Non-pigmented ciliary epithelial cell (primary cell): ENCODE measurements around the gene CHKA.

ENCODE experiments used
- DNase-seq: peaks from one replicate; pipeline ENCODE4 v3.0.0-alpha.2; 2010; ENCODE audit warnings: low read depth

The CHKA gene

DNA sequence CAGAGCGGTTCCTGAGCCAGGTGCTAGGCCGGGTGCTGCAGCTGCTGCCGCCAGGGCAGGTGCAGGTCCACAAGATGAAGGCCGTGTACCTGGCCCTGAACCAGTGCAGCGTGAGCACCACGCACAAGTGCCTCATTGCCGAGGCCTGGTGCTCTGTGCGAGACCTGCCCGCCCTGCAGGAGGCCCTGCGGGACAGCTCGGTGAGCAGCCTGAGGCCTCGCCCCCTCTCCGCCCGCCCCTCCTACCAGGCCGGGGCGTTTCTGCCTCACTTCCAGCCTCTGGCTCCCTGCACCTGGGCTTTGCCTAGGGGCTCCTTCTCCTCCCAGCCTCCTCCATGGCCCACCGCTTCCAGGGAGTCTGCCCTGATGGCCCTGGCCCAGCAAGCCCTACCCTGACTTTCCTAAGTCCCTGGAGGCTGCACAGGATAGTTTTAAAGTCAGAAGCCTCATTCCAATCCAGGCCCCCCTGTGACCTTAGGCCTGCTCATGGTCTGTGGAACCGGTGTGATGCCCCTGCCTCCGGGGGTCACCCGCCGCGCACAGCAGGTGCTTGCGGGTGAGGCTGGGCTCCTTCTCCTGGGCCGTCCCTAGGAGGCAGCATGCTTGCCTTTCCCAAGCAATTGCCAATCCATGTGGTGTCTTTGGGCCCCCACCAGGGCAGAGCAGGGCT lies 76.9 kb downstream of the CHKA start:
- DNase-seq: no peak

DNA sequence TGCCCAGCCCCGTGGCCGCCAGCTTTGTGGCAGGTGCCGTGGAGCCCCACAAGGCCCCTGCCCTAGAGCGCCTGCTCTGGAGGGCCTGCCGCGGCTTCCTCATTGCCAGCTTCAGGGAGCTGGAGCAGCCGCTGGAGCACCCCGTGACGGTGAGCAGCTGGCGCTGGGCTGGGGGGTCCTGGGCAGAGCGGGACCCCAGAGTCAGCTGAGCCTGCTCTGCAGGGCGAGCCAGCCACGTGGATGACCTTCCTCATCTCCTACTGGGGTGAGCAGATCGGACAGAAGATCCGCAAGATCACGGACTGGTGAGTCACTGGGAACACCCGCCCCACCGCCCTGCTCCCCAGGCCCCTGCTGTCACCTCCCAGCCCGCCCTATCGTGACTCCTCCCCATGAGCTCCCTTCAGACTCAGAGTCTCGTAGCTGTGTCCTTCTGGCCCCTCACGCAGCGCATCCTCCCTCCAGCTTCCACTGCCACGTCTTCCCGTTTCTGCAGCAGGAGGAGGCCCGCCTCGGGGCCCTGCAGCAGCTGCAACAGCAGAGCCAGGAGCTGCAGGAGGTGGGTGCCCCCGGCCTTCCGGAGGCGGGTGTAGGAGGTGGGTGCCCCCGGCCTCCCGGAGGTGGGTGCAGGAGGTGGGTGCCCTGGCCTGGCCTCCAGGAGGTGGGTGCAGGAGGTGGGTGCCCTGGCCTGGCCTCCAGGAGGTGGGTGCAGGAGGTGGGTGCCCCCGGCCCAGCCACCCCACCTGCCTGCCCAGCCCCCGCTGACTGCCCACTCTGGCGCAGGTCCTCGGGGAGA lies 77.6 kb downstream of the CHKA start:
- no peak for DNase-seq

DNA sequence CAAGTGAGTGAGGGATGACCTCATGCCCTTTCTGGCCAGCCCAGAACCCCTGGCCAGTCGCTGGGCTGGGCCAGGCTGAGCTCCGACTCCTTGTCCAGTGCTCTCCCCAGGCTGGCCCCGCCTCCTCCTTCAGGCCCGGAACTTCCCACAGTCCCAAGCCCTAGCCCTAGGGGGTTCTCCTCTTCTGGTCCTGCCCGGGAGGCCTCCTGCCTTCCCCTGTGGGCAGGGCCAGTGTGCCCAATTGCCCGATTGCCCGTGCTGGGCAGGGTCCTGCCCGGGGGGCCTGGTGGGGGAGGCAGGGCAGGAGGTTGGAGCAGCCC lies 78.2 kb downstream of the CHKA start:
- no peak for DNase-seq

DNA sequence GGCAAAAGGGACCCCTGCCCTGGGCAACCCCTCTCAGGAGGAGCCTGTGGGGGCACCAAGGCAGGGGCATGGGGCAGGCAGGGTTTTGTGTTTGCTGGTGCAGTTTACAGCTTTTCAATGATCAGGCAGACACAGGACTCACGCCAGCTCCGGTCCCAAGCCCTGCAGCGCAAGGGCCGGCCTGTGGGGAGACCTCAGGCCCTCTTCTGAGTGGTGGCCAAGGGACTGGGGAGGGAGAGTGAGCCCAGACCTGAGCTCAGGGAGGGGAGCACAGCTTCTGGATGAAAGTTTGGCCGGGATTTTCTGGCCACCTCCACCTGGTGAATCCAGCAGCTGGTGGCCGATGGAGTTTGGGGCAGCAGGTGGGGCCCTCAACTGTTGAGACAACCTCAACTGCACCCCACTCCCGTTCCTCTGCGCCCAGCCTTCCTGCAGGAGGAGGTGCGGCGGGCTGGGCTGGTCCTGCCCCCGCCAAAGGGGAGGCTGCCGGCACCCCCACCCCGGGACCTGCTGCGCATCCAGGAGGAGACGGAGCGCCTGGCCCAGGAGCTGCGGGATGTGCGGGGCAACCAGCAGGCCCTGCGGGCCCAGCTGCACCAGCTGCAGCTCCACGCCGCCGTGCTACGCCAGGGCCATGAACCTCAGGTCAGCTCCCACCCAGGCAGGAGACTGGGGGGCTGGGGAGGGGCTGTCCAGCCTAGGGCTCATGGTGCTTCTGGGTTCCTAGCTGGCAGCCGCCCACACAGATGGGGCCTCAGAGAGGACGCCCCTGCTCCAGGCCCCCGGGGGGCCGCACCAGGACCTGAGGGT lies 78.8 kb downstream of the CHKA start:
- DNase-seq: no peak

DNA sequence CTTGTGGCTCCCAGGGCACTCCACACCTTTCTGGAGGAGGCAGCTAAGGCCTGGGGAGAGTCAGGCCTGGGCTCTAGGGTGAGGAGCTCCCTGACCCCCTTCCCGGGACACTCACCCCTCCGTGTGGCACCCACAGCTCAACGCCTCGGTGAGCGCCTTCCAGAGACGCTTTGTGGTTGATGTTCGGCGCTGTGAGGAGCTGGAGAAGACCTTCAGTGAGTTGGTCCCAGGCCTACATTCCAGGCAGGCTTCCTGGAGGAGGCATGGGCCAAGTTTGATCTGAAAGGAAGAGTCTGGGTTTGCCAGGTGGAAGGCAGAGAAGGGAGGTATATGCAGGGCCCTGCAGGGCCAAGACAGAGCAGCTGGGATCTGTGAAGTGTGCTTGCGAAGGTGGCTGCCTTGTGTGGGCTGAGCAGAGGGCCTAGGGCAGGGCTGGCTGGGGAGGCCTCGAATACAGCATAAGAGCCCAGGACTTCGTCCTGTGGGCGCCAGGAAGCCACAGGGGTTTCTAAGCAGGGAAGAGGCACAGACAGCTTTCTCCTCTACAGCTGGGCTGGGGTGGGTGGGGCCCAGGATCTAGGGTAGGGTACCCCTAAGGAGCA lies 79.5 kb downstream of the CHKA start:
- no peak for DNase-seq

DNA sequence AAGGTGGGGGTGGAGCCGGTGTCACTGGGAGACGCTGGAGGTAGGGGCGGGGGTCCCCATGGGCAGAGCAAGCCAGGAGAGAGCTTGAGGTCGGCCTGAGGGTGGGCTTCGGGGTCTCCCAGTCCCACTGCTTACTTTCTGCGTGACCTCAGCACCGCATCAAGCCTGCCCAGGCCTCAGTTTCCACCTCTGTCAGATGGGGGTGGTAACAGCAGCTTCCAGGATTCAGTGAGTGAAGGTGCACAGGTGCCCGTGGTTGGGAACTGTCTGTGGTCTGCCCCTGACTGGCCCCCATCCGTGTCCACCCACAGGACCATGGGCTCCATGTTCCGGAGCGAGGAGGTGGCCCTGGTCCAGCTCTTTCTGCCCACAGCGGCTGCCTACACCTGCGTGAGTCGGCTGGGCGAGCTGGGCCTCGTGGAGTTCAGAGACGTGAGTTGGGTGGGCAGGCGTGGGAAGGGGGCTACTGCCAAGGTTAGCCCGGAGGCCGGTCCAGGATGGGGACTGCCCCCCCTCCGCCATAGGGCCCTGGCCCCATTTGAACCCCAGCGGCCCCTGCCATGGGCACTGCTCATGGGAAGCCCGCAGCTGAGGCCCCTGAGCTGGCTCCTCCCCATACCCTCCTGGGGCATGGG lies 80.1 kb downstream of the CHKA start:
- DNase-seq: no peak

DNA sequence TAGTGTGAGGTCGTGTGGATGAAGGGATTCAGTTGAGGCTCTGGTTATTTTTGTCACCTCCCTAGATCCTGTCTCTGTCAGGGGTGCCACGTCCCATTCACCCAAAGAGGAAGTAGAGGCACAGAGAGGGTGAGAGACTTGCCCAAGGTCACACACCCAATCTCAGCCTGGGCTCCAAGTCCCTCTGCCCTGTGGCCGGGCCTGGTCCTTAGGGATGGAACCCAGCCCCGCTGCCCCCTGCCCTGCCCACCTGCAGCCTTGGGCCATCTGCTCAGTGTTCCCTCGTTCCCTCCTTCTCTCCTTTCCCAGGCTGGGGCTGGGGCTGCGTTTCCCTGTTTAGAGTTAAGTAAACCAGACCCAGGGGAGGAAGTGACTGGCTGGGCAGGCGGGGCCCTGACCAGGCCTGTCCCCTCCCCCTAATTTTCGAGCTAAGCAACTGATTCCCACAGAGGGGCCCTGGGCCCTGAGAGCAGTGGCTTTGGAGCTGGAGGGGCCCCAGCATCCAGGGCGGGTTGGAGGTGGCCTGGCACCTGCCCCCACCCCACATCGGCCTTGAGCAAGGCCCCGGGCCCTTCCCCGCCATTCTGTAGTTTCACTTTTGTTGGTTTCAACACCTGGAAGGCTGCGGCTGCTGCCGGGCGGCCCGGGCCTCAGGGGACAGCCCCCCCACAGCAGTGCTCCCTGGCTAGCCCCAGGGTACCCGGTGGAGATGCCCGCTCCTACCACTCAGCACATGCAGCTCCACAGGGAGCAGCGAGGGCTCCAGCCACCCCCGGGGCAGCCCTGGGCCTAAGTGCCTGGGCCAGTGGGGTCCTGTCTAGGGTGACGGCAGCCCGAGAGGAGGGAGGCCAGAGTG lies 80.9 kb downstream of the CHKA start:
- no peak for DNase-seq

DNA sequence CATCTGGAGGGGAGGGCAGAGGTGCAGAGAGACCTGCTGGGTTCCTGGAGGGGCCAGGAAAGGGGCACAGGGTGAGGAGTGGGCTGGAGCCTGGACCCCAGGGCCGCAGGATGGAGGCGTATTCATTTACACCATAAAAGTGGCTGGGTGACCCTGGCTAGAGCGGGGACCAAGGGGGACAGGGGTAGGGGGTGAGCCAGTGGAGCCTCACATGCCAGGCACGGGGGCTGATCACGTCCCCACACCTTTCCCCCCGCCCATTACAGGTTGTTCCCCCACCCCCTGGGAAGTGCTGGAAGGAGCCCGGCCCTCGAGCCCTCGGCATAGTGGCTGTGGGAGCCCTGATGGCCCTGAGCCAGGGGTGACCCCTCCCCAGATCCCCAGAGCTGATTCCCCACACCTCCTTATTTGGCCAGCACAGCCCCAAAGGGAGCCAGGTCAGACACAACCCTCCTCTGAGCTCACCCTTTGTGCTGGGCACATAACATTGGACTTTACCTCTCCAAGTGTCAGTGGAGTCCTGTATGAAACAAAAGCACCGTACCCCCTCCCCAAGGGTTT lies 81.6 kb downstream of the CHKA start:
- DNase-seq: no peak

DNA sequence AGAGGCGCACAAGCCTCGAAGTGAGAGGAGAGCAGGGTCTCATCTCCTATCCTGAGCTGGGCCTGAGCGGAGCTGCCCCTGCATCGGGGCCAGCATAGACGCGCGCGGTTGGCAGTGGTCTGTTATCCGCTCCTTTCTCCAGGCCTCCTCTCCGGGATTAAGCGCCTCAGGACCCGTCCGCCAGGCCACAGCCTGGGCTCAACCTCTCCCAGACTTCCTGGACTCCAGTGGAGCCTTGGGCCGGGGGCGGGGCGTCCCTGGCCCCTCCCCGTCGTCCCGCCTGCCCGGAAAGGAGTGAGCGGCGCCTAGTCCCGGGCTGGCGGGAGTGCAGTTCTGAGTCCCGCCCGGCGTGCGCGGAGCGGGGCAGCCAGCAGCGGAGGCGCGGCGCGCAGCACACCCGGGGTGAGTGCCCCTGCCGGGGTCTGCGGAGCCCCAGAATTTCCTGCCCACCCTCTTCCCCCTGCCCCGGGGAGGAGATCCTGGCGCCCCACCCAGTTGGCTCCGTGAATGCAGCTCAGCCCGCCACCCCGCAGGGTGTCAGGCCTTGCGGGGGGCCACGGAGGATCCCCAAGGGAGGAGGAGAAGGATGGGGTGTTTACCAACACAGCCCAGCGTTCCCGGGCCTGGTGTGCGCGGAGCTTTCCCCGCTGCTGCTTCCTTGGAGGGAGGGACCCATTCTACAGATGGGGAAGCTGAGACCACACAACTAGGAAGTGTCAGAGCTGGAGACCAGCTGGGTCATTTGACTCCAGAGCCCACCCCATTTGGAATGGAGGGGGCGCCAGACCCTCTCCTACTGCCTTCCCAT lies 82.3 kb downstream of the CHKA start, which contains the start of gene TCIRG1:
Gene TCIRG1, plus strand, starts transcription at position 308 of the 808 bp plus-strand sequence. CDS start 2,247 bp downstream, outside the sequence.
- DNase-seq: no peak

DNA sequence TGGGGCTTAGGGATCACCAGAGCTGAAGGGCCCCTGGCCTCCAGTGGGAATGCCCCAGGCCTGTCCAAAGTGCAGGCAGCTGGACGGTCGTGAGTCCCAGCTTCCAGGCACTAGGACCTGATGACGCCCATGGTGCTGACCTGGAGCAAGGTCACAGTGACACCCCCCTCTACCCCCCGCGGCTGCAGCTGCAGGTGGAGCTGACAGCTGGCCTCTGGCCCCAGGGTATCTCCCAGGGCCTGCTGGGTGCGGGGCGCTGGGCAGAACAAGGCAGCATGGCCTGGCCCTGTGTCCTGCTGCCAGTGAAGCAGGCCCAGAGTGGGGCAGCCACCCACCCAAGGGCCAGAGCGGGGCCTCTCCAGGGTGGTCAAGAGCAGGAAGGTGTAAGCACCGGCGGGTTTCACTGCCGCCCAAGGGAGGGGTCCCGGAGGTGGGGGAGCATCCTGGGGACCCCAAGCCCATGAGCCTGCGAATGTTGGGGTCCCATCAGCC lies 82.9 kb downstream of the CHKA start:
- no peak for DNase-seq

DNA sequence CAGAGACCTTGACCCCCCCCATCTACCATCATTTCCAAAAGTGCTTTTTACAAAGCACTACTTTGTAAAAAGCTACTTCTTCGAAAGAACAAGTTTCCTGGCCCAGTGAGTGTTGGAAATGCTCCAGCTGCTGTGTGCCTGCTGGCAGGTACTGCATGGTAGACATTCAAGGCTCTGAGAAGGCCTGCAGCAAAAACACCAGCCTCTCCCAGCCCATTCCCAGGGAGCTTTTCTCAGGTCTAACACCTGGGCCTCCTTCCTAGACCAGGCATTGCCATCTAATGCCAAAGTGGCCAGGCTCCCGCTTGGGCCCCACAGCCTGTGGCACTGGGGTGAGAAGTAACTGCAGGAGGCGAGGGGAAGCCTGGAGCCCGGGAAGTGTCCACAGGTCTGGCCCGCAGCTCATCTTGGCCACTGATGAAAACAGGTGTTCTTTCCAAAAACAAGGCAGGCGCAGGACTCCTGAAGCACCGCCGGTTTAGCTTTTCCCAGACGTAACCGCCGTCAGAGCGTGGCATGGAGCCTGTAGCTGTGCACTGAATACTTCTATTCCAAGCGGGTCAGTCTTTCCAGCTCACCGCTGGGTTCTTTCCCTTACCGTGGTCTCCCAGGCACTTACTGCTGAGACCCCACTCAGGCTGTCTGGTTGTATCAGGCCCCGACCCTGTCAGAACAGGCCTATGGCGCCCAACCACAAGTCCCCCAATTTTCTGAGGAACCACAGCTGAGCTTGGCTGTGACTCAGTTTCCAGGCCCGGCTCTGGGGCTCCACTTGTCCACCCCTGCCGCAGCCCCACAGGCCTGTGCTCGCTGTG lies 83.6 kb downstream of the CHKA start:
- DNase-seq: no peak

DNA sequence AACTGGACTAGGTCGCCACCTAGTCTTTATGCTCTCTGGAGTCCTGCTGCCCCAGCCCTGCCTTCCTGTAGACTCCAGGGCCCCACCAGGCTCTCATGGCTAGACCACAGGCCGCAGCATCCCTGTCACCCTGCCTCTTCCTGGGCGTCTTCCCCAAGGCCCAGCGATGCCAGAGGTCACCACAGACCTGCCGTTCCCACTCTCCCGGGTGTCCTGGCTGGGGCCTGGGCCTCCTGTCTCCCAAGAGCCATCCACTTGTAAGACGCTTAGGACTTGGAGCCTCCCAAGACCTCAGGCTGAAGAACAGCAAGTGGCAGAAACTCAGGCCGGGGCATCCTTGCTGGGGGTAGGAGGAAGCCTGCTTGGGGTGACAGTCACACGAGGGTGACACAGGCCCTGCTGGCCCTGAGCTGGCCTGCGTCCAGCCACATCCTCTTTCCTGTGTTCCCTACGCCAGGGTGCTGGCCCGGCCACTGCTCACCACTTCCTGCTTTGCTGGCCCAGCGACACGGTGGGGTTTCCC lies 84.4 kb downstream of the CHKA start:
- no peak for DNase-seq

DNA sequence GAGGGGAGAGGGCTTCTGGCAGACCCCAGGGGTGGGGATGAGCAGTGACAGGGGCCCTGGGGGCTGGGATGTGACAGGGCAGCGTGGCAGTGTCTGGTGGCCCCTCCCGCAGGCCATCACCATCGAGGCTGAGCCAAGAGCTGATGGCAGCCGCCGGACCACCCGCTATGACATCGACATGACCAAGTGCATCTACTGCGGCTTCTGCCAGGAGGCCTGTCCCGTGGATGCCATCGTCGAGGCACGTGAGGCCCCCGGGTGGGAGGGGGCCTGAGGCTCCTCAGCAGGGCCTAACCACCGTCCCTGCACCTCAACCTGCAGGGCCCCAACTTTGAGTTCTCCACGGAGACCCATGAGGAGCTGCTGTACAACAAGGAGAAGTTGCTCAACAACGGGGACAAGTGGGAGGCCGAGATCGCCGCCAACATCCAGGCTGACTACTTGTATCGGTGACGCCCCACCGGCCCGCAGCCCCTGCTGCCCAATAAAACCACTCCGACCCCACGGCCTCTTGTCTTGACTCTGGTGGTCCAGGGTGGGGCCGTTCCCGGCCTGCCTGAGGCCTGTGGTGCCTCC lies 85.0 kb downstream of the CHKA start:
- no peak for DNase-seq

DNA sequence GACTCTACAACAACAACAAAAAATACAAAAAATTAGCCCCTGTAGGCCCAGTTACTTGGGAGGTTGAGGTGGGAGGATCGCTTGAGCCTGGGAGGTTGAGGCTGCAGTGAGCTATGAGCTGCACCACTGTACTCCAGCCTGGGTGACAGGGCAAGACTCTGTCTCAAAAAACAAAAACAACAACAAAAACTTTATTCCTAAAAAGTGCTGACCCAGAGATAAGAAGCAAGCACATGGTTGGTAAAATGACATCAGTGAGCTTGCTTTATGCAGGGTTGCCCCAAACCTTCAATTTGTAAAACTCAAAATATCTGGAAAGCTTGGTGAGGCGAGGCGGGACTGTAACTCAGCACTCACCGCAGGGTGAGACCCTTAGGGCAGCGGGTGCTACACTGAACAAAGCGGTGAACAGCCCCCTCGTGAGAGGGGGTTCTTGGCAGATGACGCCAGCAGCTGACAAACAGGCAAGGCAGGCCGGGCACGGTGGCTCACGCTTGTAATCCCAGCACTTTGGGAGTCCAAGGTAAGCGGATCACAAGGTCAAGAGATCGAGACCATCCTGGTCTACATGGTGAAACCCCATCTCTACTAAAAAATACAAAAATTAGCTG lies 85.8 kb downstream of the CHKA start:
- no peak for DNase-seq

DNA sequence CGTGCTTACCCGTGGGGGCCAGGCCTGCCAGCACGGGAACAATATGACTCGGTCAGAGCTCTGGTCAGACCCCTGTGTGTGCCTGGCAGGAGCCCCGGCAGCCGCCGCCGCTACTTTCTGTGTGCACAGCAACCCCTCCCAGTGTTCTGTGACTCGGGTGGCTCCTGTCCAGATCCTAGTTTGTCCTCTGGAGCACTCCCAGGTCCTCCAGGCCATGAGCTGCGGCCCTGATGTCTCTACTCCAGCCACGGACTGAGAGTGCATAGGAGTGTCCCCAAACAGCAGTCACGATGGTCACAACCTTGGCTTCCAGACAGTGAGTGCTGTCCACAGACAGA lies 87.5 kb downstream of the CHKA start:
- no peak for DNase-seq

DNA sequence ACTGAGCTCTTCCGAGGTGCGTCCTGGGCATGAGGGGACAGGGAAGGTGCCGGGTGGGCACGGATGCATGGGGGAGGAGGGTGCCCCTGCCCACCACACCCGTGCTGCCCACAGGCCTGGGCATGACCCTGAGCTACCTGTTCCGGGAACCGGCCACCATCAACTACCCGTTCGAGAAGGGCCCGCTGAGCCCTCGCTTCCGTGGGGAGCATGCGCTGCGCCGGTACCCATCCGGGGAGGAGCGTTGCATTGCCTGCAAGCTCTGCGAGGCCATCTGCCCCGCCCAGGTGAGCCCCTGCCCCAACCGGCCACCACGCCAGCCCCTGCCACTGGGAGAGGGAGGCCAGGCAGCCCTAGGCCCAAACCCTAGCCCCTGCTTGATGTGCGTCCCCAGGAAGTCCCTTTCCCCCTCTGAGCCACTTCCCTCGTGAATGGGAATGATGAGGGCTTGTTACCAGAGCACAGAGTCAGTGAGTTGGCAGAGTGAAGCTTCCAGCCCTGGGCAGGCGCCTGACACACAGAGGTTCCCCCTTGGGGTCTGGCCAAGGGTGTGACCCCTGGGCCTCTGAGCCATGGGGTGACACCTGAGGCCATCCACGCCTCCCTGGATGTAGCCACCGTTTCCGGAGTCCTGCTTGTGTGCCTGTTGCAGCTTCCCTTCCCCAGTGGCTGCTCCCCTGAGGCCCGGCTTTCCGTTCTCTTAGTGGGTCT lies 88.0 kb downstream of the CHKA start:
- no peak for DNase-seq

DNA sequence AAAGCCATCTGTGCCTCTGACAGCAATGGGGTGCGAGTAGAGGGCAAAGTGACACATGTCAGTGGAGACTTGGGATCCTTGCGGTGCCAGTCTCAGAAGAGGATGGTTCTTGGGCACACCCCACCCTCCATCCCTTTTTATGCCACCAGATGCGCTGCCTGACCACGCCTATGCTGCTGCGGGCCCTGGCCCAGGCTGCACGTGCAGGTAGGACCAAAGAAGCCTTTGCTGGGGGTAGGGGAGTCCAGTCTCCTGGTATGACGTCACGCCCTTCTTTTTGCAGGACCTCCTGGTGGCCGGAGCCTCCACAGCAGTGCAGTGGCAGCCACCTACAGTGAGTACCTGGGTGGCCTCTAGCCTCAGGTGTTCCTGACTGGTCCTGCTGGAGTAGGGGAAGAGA lies 89.2 kb downstream of the CHKA start:
- no peak for DNase-seq
